ENCODE data around the gene PRLR. TPM values are rescaled to one million over a fixed set of nuclear protein-coding genes. Genes with fewer than 3 reads are reported as not detected.

Gene PRLR
- total RNA-seq, 2 donors from 2014 or later: 6.2 to 7.9 TPM

DNA sequence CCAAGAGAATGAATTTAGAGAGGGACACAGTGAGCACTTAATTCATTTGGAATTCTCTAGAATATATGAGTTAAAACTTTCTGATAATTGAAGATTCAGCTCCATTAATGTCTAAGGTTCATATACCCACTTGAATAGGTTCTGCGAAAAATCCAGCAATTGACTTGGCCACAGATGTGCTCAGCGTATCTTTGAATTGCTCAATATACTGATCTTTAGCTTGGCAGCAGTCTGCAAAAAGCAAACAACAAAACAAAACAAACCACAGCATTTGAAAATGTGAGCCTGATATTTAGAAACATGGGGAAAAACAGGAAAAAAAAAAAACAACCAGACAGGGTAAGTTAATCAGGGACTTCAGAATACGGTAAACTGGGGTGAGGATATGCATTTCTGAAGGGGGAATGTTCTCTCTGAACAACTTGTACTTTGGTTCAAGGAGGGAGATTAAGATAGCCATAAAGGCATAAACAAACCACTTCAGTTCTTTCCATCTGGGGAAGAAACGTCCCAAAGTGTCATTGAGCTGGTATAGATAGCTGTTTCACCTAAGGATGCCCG lies 203.9 kb downstream of the PRLR start:
- Histone ChIP-seq H3K27ac (no peak overlapping the region), H3K27me3 (no peaks in the 10 kb centered on the region), H3K36me3 (replicated peaks in 1 of 2; ENCODE audit: insufficient read depth in 1 of 2, low read depth in 2 of 2) (no peaks in the 10 kb centered on the region), H3K9me3 (no peaks in the 10 kb centered on the region), H3K4me1 (peaks cover 20% of the 10 kb centered on the region), H3K4me3 (no peak overlapping the region)
- TF ChIP-seq CTCF (IDR thresholded peaks at IDR 0.05) (no peak), POLR2A (IDR thresholded peaks at IDR 0.05) (no peak)
- intact Hi-C loops (cut with DNase I): no loop called here
- DNase-seq (peak in 1 of 4 donors; percentile 7), ATAC-seq (peak; percentile 67)
- WGBS, 2 donors: 18 to 23% methylated on average over 5 of the region's 5 CpGs

DNA sequence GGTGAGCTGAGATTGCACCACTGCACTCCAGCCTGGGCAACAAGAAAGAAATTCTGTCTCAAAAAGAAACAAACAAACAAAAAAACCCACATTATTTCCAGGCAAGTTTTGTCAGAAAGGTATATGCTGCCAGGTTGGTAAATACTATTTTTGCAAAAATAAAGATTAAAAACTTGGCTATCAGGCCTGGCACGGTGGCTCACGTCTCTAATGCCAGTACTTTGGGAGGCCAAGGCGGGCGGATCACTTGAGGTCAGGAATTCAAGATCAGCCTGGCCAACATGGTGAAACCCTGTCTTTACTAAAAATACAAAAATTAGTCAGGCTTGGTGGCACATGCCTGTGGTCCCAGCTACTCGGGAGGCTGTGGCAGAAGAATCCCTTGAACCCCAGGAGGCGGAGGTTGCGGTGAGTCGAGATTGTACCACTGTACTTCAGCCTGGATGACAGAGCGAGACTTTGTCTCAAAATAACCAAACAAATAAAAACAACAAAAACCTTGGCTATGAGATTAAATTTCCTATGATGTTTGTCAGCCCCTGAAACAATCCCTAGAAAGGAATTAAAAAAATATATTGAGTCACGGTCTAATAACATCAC lies 205.3 kb downstream of the PRLR start:
- H3K9me3 ChIP-seq: no peaks in the 10 kb centered on the region
- H3K4me1 ChIP-seq: peaks cover 20% of the 10 kb centered on the region
- H3K4me3 ChIP-seq: no peak overlapping the region
- no peaks in the 10 kb centered on the region for H3K27me3 ChIP-seq
- TF ChIP-seq POLR2A (IDR thresholded peaks at IDR 0.05) (no peak), CTCF (IDR thresholded peaks at IDR 0.05) (no peak)
- H3K27ac ChIP-seq: no peak overlapping the region
- H3K36me3 ChIP-seq (replicated peaks in 1 of 2; ENCODE audit: insufficient read depth in 1 of 2, low read depth in 2 of 2): no peaks in the 10 kb centered on the region
- intact Hi-C loops (cut with DNase I): no loop called here
- WGBS, 2 donors: 64 to 66% methylated on average over 10 of the region's 10 CpGs
- no peak for ATAC-seq
- peak in 2 of 4 donors; percentile 11 to 29 for DNase-seq

- intact Hi-C loops (cut with DNase I): no loop called here
- no peaks in the 10 kb centered on the region for H3K36me3 ChIP-seq (replicated peaks in 1 of 2; ENCODE audit: insufficient read depth in 1 of 2, low read depth in 2 of 2)
- no peak for ATAC-seq
- DNase-seq: no peak
- no peak for TF ChIP-seq POLR2A (IDR thresholded peaks at IDR 0.05)
- no peak for TF ChIP-seq CTCF (IDR thresholded peaks at IDR 0.05)
- H3K27ac ChIP-seq: no peak overlapping the region
- H3K9me3 ChIP-seq: no peaks in the 10 kb centered on the region
- WGBS, 2 donors: 73 to 87% methylated on average over 7 of the region's 7 CpGs
- H3K4me1 ChIP-seq: peaks cover 20% of the 10 kb centered on the region
- H3K27me3 ChIP-seq: no peaks in the 10 kb centered on the region
- no peak overlapping the region for H3K4me3 ChIP-seq
Measured at GRCh38 chr5:35023391-35024178, 206.7 kb downstream of the PRLR start.

DNA sequence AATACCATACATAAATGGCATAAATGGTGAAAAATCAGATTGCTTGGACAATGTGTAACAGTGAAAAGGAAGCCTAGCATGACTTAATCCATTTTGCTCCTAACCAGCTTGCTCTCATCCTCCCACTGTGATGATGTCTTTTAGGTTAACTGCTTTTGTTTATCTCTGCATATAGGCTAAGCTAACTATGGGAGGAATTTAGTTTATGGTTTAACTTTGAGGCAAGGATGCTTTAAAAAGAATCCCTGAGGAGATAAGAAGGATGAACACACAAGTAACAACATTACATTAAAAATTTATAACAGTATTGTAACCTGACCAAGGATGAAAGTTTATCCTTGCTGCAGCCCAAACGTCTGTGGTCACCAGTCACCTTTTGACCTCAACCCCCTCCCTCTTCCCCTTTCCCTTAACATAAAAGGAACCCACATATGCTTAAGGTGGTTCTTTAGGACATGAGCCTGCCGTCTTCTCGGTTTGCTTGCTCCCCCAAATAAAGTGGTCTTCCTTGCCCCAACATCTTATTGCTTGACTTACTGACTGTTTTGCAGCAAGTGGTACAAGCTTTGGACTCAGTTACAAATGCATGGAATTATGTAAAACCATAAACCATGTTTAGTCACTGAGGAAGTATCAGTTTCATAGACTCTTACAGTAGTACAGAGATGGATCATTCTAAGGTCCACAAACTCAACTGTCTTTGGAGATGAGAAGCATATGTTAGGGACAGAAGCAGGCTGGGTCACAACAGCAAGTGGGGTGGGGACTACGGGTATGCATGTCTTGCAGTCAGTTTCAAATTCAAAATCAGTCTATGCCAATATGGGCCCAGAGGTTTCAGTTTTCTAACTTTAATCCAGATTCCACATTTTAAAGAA lies 213.9 kb downstream of the PRLR start:
- ATAC-seq: no peak
- Histone ChIP-seq H3K4me3 (no peak overlapping the region), H3K4me1 (no peaks in the 10 kb centered on the region), H3K9me3 (no peaks in the 10 kb centered on the region), H3K27me3 (no peaks in the 10 kb centered on the region), H3K36me3 (replicated peaks in 1 of 2; ENCODE audit: insufficient read depth in 1 of 2, low read depth in 2 of 2) (no peaks in the 10 kb centered on the region), H3K27ac (no peak overlapping the region)
- TF ChIP-seq CTCF (IDR thresholded peaks at IDR 0.05) (no peak), POLR2A (IDR thresholded peaks at IDR 0.05) (no peak)
- 50 to 51% methylated on average over 4 of the region's 4 CpGs for WGBS, 2 donors
- no peak for DNase-seq
- intact Hi-C loops (cut with DNase I): no loop called here

Measured in body of pancreas (tissue), 4 donors.